Activated CD4-positive, alpha-beta memory T cell treated with anti-CD3 and anti-CD28 coated beads for 36 hours (primary cell): ENCODE results near the gene ZC3H8. TPM values are rescaled to one million over a fixed set of nuclear protein-coding genes. Genes with fewer than 3 reads are reported as not detected.
A peak's percentile ranks its signal among the peaks of the same experiment; 100 is the strongest.
"Not testable (repeated sequence)": the region's sequence is repeated elsewhere in the genome, so short reads cannot be mapped to it uniquely, and the experiment has no call there.

Experiments used
- CTCF ChIA-PET: fragments of 350-600 bp; sonication (Branson Sonifier 250); formaldehyde crosslinking; loops from one replicate; lab custom pipeline; 2021; ENCODE audit warnings: antibody characterized with exemption, inconsistent platforms; lab: Charles Lee
- POLR2A ChIA-PET: fragments of 350-600 bp; sonication (Branson Sonifier 250); formaldehyde crosslinking; loops from one replicate; lab custom pipeline; 2021; ENCODE audit warnings: antibody characterized with exemption; lab: Charles Lee
- DNase-seq: peaks from one replicate; pipeline ENCODE4 v3.0.0-alpha.2; 2020
- H3K27ac Mint-ChIP-seq: one replicate; pipeline ENCODE4 v1.8.0; 2021; ENCODE audit warnings: mixed read lengths
- H3K27me3 Mint-ChIP-seq: one replicate; pipeline ENCODE4 v1.8.0; 2021; ENCODE audit warnings: mixed read lengths
- H3K36me3 Mint-ChIP-seq: one replicate; pipeline ENCODE4 v1.8.0; 2021; ENCODE audit warnings: mixed read lengths
- H3K4me1 Mint-ChIP-seq: one replicate; pipeline ENCODE4 v1.8.0; 2021; ENCODE audit warnings: low read depth, mixed read lengths
- H3K4me3 Mint-ChIP-seq: one replicate; pipeline ENCODE4 v1.8.0; 2021; ENCODE audit warnings: mild to moderate bottlenecking, mixed read lengths
- H3K9me3 Mint-ChIP-seq: one replicate; pipeline ENCODE4 v1.8.0; 2021; ENCODE audit warnings: mixed read lengths
- intact Hi-C: fragments of 100-400 bp; cut with micrococcal nuclease; formaldehyde crosslinking; loops from one replicate; pipeline ENCODE4 v1.15.1; 2023
- total RNA-seq, 2 experiments: library from RNA; stranded (reverse); gene quantifications; one replicate each; pipeline ENCODE4 v1.2.3, GENCODE V29; 2021

Gene ZC3H8
- total RNA-seq, result 10 to 100 TPM; 13.0 to 16.0 TPM

DNA sequence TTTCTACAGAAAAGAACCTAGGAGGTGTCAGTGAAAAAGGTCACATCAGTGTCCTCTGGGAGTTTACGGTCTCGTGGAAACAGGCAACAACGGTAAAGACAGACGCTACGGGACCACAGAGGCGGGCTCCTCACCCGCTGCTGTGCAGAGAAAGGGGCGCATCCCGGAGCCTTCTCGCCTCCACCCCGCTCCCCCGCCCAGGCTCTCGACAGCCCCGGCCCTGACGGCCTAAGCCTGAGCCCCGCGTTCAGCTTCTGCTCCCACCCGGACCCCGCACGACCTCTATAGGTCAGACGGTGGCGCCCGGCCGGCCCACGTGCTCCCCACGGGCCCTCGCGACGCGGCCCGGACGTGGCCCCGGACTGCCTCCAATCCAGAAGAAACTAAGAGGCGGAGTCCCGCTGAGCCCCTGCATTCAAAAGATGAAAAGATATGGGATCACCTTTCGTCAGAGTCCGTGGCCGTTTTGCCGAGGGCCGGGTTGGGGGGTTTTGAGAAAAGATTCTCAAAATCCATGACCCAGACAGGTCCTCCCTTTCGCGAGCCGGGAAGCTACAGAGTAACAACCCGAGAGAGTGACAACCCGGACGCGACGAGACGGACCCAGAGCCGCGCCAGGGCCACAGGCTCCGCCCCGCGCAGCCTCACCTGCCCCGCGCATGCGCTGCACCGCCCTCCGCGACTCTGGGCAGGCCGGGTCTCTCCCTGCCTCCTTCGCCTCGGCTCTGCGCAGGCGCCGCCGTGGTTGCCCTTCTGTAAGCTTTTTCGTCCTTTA is at the start of gene ZC3H8:
ZC3H8 (minus strand) TSS at position 577 of the 775 bp plus-strand sequence; CDS start at position 516, 61 bp downstream.
- CTCF ChIA-PET, result interaction anchor here (0.6 to 1.5 kb wide), 6 partner anchors 11 to 248 kb away, joined by 3 to 8 read pairs (median 3); no protein-coding TSS in a partner anchor
- H3K4me1 Mint-ChIP-seq, result peaks cover 21% of the 10 kb centered on the region
- intact Hi-C loops, result loop anchor here (1.0 to 10.0 kb wide), 9 partner anchors 21 to 372 kb away; partner anchors contain the start of genes ANAPC1, CHCHD5, POLR1B and TMEM87B

DNA sequence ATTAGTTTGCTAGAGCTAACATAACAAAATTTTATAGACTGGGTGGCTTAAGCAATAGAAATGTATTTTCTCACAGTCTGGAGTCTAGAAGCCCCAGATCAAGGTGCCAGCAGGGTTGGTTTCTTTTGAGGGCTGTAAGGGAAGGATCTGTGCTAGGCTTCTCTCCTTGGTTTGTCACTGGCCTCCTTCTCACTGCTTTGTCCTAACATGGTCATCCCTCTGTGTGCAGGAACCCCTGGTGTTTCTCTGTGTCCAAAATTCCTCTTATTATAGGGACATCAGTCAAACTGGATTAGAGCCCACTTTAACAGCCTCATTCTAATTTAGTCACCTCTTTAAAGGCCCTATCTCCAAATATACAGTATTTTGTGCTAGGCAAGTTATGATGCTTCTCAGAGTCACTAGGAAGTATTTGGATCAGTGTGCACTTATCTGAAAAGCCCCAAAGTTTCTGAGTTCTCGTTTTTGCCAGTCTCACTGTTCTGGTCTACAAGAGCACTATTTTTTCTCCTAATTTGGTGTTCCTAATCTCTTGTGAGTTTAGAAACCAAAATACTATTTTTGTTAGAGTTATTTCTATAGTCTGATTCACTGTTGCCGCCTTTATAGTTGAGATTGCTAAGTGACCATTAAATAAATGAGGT is 49.6 kb upstream of the ZC3H8 start:
- ChIA-PET POLR2A (no interaction called here), CTCF (no interaction called here)
- intact Hi-C loops, result no loop called here
- Mint-ChIP-seq H3K27me3 (no peaks in the 10 kb centered on the region), H3K36me3 (peaks cover 19% of the 10 kb centered on the region), H3K9me3 (no peaks in the 10 kb centered on the region), H3K4me3 (no peak overlapping the region), H3K4me1 (no peaks in the 10 kb centered on the region), H3K27ac (no peak overlapping the region)
- no peak for DNase-seq

More for the DNA sequence above, at the start of gene ZC3H8:
- H3K4me3 Mint-ChIP-seq, result peak within 1 kb of the TSS; percentile 78
- H3K27ac Mint-ChIP-seq, result peak within 1 kb of the TSS; percentile 87
- no peaks in the 10 kb centered on the region for H3K27me3 Mint-ChIP-seq
- H3K36me3 Mint-ChIP-seq, result no peaks in the 10 kb centered on the region
- H3K9me3 Mint-ChIP-seq, result no peaks in the 10 kb centered on the region
- peak; percentile 97 for DNase-seq
- POLR2A ChIA-PET, result interaction anchor here (0.8 to 1.6 kb wide), 7 partner anchors 9 to 134 kb away, joined by 3 to 9 read pairs (median 4); no protein-coding TSS in a partner anchor

DNA sequence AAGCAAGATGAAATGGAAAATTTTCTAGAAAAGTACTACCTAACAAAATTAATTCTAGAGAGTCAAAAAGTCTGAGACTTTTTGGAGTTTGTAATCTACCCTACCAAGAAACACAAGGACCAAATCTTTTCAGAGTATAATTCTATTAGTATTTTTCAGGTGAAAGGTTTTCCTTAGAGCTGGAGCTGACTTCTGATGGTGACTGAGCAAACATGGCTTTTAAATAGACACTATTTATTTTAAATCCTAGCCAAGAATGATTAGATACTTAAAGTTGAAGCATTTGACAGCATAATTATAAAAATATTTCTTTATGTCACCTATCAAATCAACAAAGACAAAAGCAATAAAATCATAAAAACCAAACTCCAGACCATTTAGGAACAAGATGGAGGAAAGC is 47.1 kb upstream of the ZC3H8 start:
- intact Hi-C loops, result no loop called here
- ChIA-PET CTCF (interaction anchor here (0.7 kb wide), 1 partner anchor 42 kb away, joined by 5 read pairs; no protein-coding TSS in a partner anchor), POLR2A (no interaction called here)
- H3K27me3 Mint-ChIP-seq, result no peaks in the 10 kb centered on the region
- H3K9me3 Mint-ChIP-seq, result no peaks in the 10 kb centered on the region
- H3K36me3 Mint-ChIP-seq, result peaks cover 17% of the 10 kb centered on the region
- DNase-seq, result no peak
- no peak overlapping the region for H3K27ac Mint-ChIP-seq
- peaks cover 1% of the 10 kb centered on the region for H3K4me1 Mint-ChIP-seq
- H3K4me3 Mint-ChIP-seq, result no peak overlapping the region

DNA sequence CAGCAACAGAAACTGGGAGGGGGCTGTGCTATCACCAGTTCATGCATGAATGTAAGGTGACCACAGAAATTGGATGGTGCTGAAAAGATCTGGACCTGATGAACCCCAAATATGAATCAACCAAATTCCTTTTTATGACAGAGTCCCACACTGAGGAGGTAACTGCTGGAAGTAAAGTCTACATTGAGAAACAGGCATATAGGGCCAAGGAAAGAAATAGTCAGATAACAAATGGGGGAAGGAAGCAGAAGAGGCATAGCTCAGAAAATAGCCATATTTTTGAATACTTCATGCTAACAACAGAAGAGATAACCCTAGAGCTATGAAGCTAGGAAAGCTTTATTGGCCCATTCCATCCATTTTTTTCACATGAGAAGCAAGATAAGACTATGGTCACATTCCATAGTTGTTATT is 46.3 kb upstream of the ZC3H8 start:
- DNase-seq, result no peak
- Mint-ChIP-seq H3K4me1 (peaks cover 6% of the 10 kb centered on the region), H3K36me3 (peaks cover 16% of the 10 kb centered on the region), H3K4me3 (no peak overlapping the region), H3K27me3 (no peaks in the 10 kb centered on the region), H3K9me3 (no peaks in the 10 kb centered on the region), H3K27ac (no peak overlapping the region)
- intact Hi-C loops, result no loop called here
- POLR2A ChIA-PET, result interaction anchor here (0.6 kb wide), 1 partner anchor 114 kb away, joined by 3 read pairs; no protein-coding TSS in a partner anchor
- CTCF ChIA-PET, result interaction anchor here (0.7 kb wide), 1 partner anchor 42 kb away, joined by 5 read pairs; no protein-coding TSS in a partner anchor

DNA sequence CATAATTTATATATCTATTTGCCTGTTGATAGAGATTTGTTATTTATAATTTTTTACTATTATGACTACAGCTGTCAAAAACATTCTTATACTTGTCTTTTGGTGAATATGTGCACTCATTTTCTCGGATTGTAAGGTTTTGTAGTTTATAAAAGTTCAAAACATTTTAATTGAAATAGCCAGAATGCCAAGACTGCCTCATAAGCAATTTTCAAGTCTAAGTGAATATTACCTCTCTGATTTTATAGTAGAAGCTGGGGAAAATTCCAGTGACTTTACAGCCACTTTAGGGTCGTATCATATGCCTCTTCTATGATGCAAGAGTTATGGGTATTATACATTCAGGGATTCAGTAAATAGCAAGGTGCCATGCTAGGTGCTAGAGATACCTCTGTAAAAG is 41.6 kb upstream of the ZC3H8 start:
- H3K9me3 Mint-ChIP-seq, result no peaks in the 10 kb centered on the region
- no peak for DNase-seq
- peaks cover 9% of the 10 kb centered on the region for H3K4me1 Mint-ChIP-seq
- H3K4me3 Mint-ChIP-seq, result no peak overlapping the region
- intact Hi-C loops, result no loop called here
- no peaks in the 10 kb centered on the region for H3K27me3 Mint-ChIP-seq
- no peak overlapping the region for H3K27ac Mint-ChIP-seq
- POLR2A ChIA-PET, result no interaction called here
- H3K36me3 Mint-ChIP-seq, result peaks cover 6% of the 10 kb centered on the region
- CTCF ChIA-PET, result no interaction called here

DNA sequence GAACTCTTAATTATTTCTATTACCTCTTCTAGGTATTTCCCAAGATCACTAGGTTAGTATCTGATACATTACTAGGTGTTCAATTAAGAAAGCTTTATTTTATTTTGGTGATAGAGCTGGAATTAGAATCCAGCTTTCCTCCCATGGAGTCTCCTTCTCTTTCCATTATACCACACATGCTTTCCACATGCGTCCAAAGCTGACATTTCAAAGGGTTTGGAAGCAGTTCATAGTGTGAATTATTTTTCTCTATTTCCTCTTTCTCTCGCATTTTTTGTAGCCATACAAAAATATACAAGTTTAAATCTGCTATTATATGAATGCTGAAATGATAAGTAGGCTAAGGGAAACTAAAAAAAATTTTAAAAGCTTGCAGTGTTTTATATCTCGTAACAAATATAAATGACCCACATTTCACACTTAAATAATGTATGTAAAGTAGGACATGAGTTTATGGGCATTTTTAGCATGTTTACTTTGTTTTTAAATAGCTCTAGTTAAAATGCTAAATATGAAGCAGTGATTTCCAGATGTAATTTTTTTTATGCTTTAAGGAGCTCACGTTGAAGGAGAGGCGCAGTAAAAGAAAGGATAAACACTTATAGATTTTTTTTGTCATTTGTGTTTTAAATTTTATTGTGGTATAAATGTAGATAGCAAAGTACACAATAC is 40.7 kb upstream of the ZC3H8 start:
- no peak overlapping the region for H3K27ac Mint-ChIP-seq
- no peaks in the 10 kb centered on the region for H3K27me3 Mint-ChIP-seq
- intact Hi-C loops, result no loop called here
- POLR2A ChIA-PET, result no interaction called here
- no peaks in the 10 kb centered on the region for H3K9me3 Mint-ChIP-seq
- H3K4me3 Mint-ChIP-seq, result no peak overlapping the region
- H3K4me1 Mint-ChIP-seq, result peaks cover 9% of the 10 kb centered on the region
- H3K36me3 Mint-ChIP-seq, result peaks cover 2% of the 10 kb centered on the region
- DNase-seq, result no peak
- CTCF ChIA-PET, result interaction anchor here (0.7 kb wide), 1 partner anchor 14 kb away, joined by 3 read pairs; no protein-coding TSS in a partner anchor

DNA sequence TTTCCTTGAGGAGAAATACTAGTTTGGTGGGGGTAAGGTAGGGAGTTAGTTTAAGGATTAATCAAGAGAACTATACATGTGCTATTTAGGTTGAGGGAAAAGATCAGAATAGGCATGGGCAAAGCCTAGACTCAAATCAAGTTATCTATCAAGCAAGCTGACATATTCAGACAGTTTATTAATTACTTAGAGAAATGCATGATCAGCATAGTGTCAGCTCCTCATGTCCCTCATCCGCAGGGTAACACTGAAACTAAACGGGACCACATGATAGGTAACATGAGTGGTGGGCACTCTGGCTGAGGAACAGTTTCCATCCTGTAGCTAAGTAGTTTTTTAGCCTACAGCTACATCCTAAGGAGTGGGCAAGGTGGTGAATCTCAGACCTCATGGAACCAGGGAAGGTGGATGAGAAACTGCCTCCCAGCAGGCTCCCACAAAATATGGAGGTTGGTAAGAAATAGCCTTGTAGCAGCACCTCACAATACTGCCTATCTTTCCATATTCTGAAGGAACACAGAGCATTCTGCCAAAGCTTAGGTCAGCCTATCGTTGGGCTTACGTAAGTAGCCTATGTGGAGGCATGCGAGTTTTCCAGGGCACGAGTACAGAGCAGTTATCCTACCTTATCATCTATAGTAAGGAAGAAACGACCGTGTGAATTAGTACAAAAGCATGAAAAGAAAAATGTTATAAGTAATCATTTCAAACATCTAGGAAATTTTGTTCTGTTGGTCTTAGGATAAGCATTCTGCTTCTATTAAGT is 39.0 kb upstream of the ZC3H8 start:
- no peak overlapping the region for H3K27ac Mint-ChIP-seq
- no peaks in the 10 kb centered on the region for H3K36me3 Mint-ChIP-seq
- POLR2A ChIA-PET, result no interaction called here
- intact Hi-C loops, result no loop called here
- DNase-seq, result no peak
- no peaks in the 10 kb centered on the region for H3K27me3 Mint-ChIP-seq
- peaks cover 9% of the 10 kb centered on the region for H3K4me1 Mint-ChIP-seq
- CTCF ChIA-PET, result interaction anchor here (1.4 kb wide), 1 partner anchor 172 kb away, joined by 5 read pairs; no protein-coding TSS in a partner anchor
- no peaks in the 10 kb centered on the region for H3K9me3 Mint-ChIP-seq
- H3K4me3 Mint-ChIP-seq, result no peak overlapping the region

DNA sequence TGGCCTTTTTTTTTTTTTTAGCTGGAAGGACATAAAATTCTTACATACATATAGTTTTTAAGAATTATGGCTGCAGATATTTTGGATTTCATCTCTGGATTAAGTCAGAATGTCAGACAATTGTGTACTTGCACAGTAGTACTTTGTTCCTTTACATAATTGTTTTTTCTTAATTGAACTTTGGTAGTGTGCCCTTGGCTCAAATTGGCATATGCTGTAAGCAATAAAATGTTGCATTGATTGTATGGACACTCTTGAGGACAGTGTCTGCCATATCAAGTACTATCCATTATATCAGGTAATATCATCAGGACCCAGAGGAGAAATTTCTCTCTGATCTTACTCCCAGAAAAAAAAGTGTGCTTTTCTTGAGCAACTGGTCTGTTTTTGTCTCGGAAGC is 35.8 kb upstream of the ZC3H8 start:
- no peak overlapping the region for H3K27ac Mint-ChIP-seq
- H3K36me3 Mint-ChIP-seq, result no peaks in the 10 kb centered on the region
- CTCF ChIA-PET, result interaction anchor here (0.6 kb wide), 1 partner anchor 262 kb away, joined by 5 read pairs; no protein-coding TSS in a partner anchor
- H3K4me1 Mint-ChIP-seq, result peaks cover 3% of the 10 kb centered on the region
- POLR2A ChIA-PET, result interaction anchor here (0.7 kb wide), 1 partner anchor 184 kb away, joined by 5 read pairs; no protein-coding TSS in a partner anchor
- H3K9me3 Mint-ChIP-seq, result no peaks in the 10 kb centered on the region
- intact Hi-C loops, result no loop called here
- no peak for DNase-seq
- no peaks in the 10 kb centered on the region for H3K27me3 Mint-ChIP-seq
- no peak overlapping the region for H3K4me3 Mint-ChIP-seq

DNA sequence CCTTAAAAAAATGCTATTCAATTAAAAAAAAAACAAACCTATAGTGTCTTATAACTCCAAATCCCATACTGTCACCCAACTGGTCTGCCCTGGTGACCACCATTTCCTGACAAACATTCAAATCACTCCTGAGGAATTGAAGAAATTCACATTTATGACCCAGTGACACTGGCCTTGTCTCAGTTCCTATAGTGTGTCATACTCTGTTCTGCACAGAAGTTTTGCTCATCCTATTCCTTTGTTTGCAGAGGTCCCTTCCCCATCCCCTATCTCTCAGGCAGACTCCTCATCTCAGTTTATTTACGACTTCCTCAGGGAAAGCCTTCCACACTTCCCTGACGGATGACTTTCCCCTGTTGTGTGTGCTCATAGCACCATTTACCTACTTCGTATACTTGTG is 35.2 kb upstream of the ZC3H8 start:
- Mint-ChIP-seq H3K4me1 (peaks cover 3% of the 10 kb centered on the region), H3K9me3 (no peaks in the 10 kb centered on the region), H3K4me3 (no peak overlapping the region), H3K27ac (no peak overlapping the region), H3K36me3 (no peaks in the 10 kb centered on the region), H3K27me3 (no peaks in the 10 kb centered on the region)
- ChIA-PET POLR2A (no interaction called here), CTCF (no interaction called here)
- intact Hi-C loops, result no loop called here
- DNase-seq, result no peak

DNA sequence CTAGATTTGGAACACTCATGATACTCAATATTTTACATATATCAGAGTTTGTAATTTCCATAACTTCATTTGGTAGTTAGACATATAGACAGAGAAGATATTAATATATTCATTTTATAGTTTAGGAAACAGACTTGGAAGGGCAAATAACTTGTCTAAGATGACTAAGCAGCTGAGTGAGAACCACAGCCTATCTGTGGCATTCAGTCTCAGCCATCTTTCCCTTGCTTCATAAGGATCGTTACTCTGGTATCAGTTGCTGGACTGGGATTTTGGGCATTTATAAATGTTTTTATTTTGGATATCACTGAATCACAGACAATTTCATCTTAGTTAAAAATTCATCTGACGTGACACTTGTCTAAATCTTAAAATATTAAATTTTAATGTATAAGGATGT is 28.7 kb upstream of the ZC3H8 start:
- DNase-seq, H3K27ac Mint-ChIP-seq, H3K9me3 Mint-ChIP-seq, H3K4me3 Mint-ChIP-seq, H3K36me3 Mint-ChIP-seq, intact Hi-C loops, POLR2A ChIA-PET, CTCF ChIA-PET, H3K27me3 Mint-ChIP-seq: not testable (repeated sequence)
- H3K4me1 Mint-ChIP-seq, result peaks cover 18% of the 10 kb centered on the region

DNA sequence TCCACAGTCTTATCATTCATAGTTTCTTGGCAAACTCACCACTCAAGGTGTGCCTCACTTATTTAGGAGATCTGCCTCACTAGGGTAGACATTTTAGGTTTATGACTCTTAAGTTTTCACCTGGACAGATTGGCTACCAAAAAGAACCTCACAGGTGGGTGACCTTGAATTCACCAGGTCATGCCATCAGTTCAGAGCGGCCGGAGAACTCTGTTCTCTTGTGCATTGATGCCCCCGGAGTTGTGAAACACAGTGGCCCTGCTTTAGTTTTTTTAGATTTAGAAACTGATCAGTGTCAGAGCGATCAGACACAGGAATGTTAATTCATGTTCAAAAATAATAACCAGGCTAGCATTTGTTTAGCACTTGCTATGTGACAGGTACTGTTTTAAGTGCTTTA is 27.2 kb upstream of the ZC3H8 start:
- H3K27ac Mint-ChIP-seq, H3K27me3 Mint-ChIP-seq, POLR2A ChIA-PET, CTCF ChIA-PET, intact Hi-C loops, DNase-seq, H3K9me3 Mint-ChIP-seq, H3K36me3 Mint-ChIP-seq, H3K4me3 Mint-ChIP-seq: not testable (repeated sequence)
- H3K4me1 Mint-ChIP-seq, result peaks cover 26% of the 10 kb centered on the region
